ENCODE results near the gene TTLL3.

Gene TTLL3

GRCh38 chr3:9837701-9838582 is 27.9 kb downstream of the TTLL3 start:
- H2BK12ac ChIP-seq (ENCODE audit: low read length): no peak overlapping the region
- no peak overlapping the region for H4K91ac ChIP-seq (ENCODE audit: low read depth, low read length)
- no peak overlapping the region for H3K23ac ChIP-seq (ENCODE audit: low read length)
- H3K14ac ChIP-seq (ENCODE audit: low read length): no peak overlapping the region
- no peaks in the 10 kb centered on the region for H3K79me2 ChIP-seq (ENCODE audit: control insufficient read depth, insufficient read depth, low read length, poor library complexity)
- H3K18ac ChIP-seq (ENCODE audit: low read length): no peak overlapping the region
- no peaks in the 10 kb centered on the region for H3K9me3 ChIP-seq (ENCODE audit: insufficient read depth, low read depth, low read length)
- H2AFZ ChIP-seq (ENCODE audit: insufficient read depth, low read length, poor library complexity): no peak overlapping the region
- H2BK5ac ChIP-seq (ENCODE audit: low read depth, low read length, poor library complexity): no peak overlapping the region
- no peak overlapping the region for H3K4me3 ChIP-seq (ENCODE audit: low read depth, low read length)
- no peaks in the 10 kb centered on the region for H3K27me3 ChIP-seq (ENCODE audit: insufficient read depth, low read length)
- H4K8ac ChIP-seq (ENCODE audit: low read depth, low read length): no peak overlapping the region
- no peak overlapping the region for H3K27ac ChIP-seq (ENCODE audit: low read depth, low read length)
- H3K4me2 ChIP-seq (ENCODE audit: low read length): no peak overlapping the region
- no peak overlapping the region for H4K12ac ChIP-seq (ENCODE audit: low read depth, low read length)
- H3K36me3 ChIP-seq (ENCODE audit: control insufficient read depth in 1 of 2, insufficient read depth in 2 of 2, low read length in 2 of 2): peaks cover 54 to 64% of the 10 kb centered on the region in 2 experiments
- no peak overlapping the region for H2BK120ac ChIP-seq (ENCODE audit: insufficient read depth, low read length, poor library complexity)
- H2AK5ac ChIP-seq (ENCODE audit: low read length): no peak overlapping the region
- no peak overlapping the region for H3K9ac ChIP-seq (ENCODE audit: low read length)
- H3K4ac ChIP-seq (ENCODE audit: low read depth, low read length): no peak overlapping the region
- peaks cover 0 to 2% of the 10 kb centered on the region in 2 experiments for H3K4me1 ChIP-seq (ENCODE audit: control insufficient read depth in 1 of 2, insufficient read depth in 2 of 2, low read length in 2 of 2)
- no peaks in the 10 kb centered on the region for H3K79me1 ChIP-seq (ENCODE audit: low read length)
- no CpG with 5 or more reads among the region's 12 CpGs for WGBS (ENCODE audit: extremely low coverage, insufficient coverage, insufficient read length)
- no peak for DNase-seq

GRCh38 chr3:9838856-9839255 is 28.8 kb downstream of the TTLL3 start:
- no peak for DNase-seq
- Histone ChIP-seq H3K9me3 (ENCODE audit: insufficient read depth, low read depth, low read length) (no peaks in the 10 kb centered on the region), H3K27me3 (ENCODE audit: insufficient read depth, low read length) (no peaks in the 10 kb centered on the region), H4K12ac (ENCODE audit: low read depth, low read length) (no peak overlapping the region), H3K4me3 (ENCODE audit: low read depth, low read length) (no peak overlapping the region), H3K23ac (ENCODE audit: low read length) (no peak overlapping the region), H2AK5ac (ENCODE audit: low read length) (no peak overlapping the region), H3K27ac (ENCODE audit: low read depth, low read length) (no peak overlapping the region), H4K8ac (ENCODE audit: low read depth, low read length) (no peak overlapping the region), H3K18ac (ENCODE audit: low read length) (no peak overlapping the region), H2BK5ac (ENCODE audit: low read depth, low read length, poor library complexity) (no peak overlapping the region), H3K79me1 (ENCODE audit: low read length) (peaks cover 5% of the 10 kb centered on the region), H3K79me2 (ENCODE audit: control insufficient read depth, insufficient read depth, low read length, poor library complexity) (peaks cover 7% of the 10 kb centered on the region), H2BK12ac (ENCODE audit: low read length) (no peak overlapping the region), H4K91ac (ENCODE audit: low read depth, low read length) (no peak overlapping the region), H3K36me3 (ENCODE audit: control insufficient read depth in 1 of 2, insufficient read depth in 2 of 2, low read length in 2 of 2) (peaks cover 49 to 57% of the 10 kb centered on the region in 2 experiments), H3K9ac (ENCODE audit: low read length) (no peak overlapping the region), H2BK120ac (ENCODE audit: insufficient read depth, low read length, poor library complexity) (no peak overlapping the region), H3K4ac (ENCODE audit: low read depth, low read length) (no peak overlapping the region), H3K14ac (ENCODE audit: low read length) (no peak overlapping the region), H3K4me1 (ENCODE audit: control insufficient read depth in 1 of 2, insufficient read depth in 2 of 2, low read length in 2 of 2) (peaks cover 0 to 2% of the 10 kb centered on the region in 2 experiments), H3K4me2 (ENCODE audit: low read length) (no peak overlapping the region), H2AFZ (ENCODE audit: insufficient read depth, low read length, poor library complexity) (no peak overlapping the region)
- WGBS (ENCODE audit: extremely low coverage, insufficient coverage, insufficient read length): no CpG with 5 or more reads among the region's 4 CpGs

GRCh38 chr3:9841015-9841414 is 31.0 kb downstream of the TTLL3 start:
- no peak overlapping the region for H3K4ac ChIP-seq (ENCODE audit: low read depth, low read length)
- no peaks in the 10 kb centered on the region for H3K27me3 ChIP-seq (ENCODE audit: insufficient read depth, low read length)
- H3K79me1 ChIP-seq (ENCODE audit: low read length): peaks cover 9% of the 10 kb centered on the region
- no peak overlapping the region for H3K27ac ChIP-seq (ENCODE audit: low read depth, low read length)
- H2BK5ac ChIP-seq (ENCODE audit: low read depth, low read length, poor library complexity): no peak overlapping the region
- no peak overlapping the region for H3K4me3 ChIP-seq (ENCODE audit: low read depth, low read length)
- no peak overlapping the region for H3K18ac ChIP-seq (ENCODE audit: low read length)
- no peak overlapping the region for H2BK12ac ChIP-seq (ENCODE audit: low read length)
- H4K91ac ChIP-seq (ENCODE audit: low read depth, low read length): no peak overlapping the region
- no peak overlapping the region for H3K14ac ChIP-seq (ENCODE audit: low read length)
- no peak overlapping the region for H2AFZ ChIP-seq (ENCODE audit: insufficient read depth, low read length, poor library complexity)
- no peak for DNase-seq
- H3K23ac ChIP-seq (ENCODE audit: low read length): no peak overlapping the region
- H3K79me2 ChIP-seq (ENCODE audit: control insufficient read depth, insufficient read depth, low read length, poor library complexity): peaks cover 7% of the 10 kb centered on the region
- no peak overlapping the region for H3K9ac ChIP-seq (ENCODE audit: low read length)
- no peak overlapping the region for H2BK120ac ChIP-seq (ENCODE audit: insufficient read depth, low read length, poor library complexity)
- WGBS (ENCODE audit: extremely low coverage, insufficient coverage, insufficient read length): no CpG with 5 or more reads among the region's 8 CpGs
- peaks cover 32 to 41% of the 10 kb centered on the region in 2 experiments for H3K36me3 ChIP-seq (ENCODE audit: control insufficient read depth in 1 of 2, insufficient read depth in 2 of 2, low read length in 2 of 2)
- peaks cover 2 to 4% of the 10 kb centered on the region in 2 experiments for H3K4me1 ChIP-seq (ENCODE audit: control insufficient read depth in 1 of 2, insufficient read depth in 2 of 2, low read length in 2 of 2)
- H4K8ac ChIP-seq (ENCODE audit: low read depth, low read length): no peak overlapping the region
- H4K12ac ChIP-seq (ENCODE audit: low read depth, low read length): no peak overlapping the region
- H3K9me3 ChIP-seq (ENCODE audit: insufficient read depth, low read depth, low read length): no peaks in the 10 kb centered on the region
- H3K4me2 ChIP-seq (ENCODE audit: low read length): no peak overlapping the region
- H2AK5ac ChIP-seq (ENCODE audit: low read length): no peak overlapping the region

GRCh38 chr3:9843715-9844438 is 33.8 kb downstream of the TTLL3 start, which contains the start of gene RPUSD3:
TSS of gene RPUSD3 (minus strand) at chr3:9844008. CDS start at chr3:9843990, 18 bp downstream.
- peak within 1 kb of the TSS; percentile 40 for H2BK120ac ChIP-seq (ENCODE audit: insufficient read depth, low read length, poor library complexity)
- H3K4me3 ChIP-seq (ENCODE audit: low read depth, low read length): peak within 1 kb of the TSS; percentile 88
- peaks cover 20 to 28% of the 10 kb centered on the region in 2 experiments for H3K36me3 ChIP-seq (ENCODE audit: control insufficient read depth in 1 of 2, insufficient read depth in 2 of 2, low read length in 2 of 2)
- peak within 1 kb of the TSS; percentile 82 for H3K9ac ChIP-seq (ENCODE audit: low read length)
- no peaks in the 10 kb centered on the region for H3K9me3 ChIP-seq (ENCODE audit: insufficient read depth, low read depth, low read length)
- WGBS (ENCODE audit: extremely low coverage, insufficient coverage, insufficient read length): no CpG with 5 or more reads among the region's 42 CpGs
- peak within 1 kb of the TSS; percentile 52 for H3K27ac ChIP-seq (ENCODE audit: low read depth, low read length)
- no peaks in the 10 kb centered on the region for H3K27me3 ChIP-seq (ENCODE audit: insufficient read depth, low read length)
- H3K23ac ChIP-seq (ENCODE audit: low read length): no peak within 1 kb of the TSS
- H4K12ac ChIP-seq (ENCODE audit: low read depth, low read length): peak within 1 kb of the TSS; percentile 52
- peaks cover 13% of the 10 kb centered on the region for H3K79me1 ChIP-seq (ENCODE audit: low read length)
- H3K79me2 ChIP-seq (ENCODE audit: control insufficient read depth, insufficient read depth, low read length, poor library complexity): peaks cover 7% of the 10 kb centered on the region
- H2AFZ ChIP-seq (ENCODE audit: insufficient read depth, low read length, poor library complexity): peak within 1 kb of the TSS; percentile 75
- peak; percentile 97 to 99 for DNase-seq
- H4K8ac ChIP-seq (ENCODE audit: low read depth, low read length): peak within 1 kb of the TSS; percentile 90
- H2AK5ac ChIP-seq (ENCODE audit: low read length): peak within 1 kb of the TSS; percentile 13
- peak within 1 kb of the TSS; percentile 78 for H3K14ac ChIP-seq (ENCODE audit: low read length)
- peaks cover 2 to 4% of the 10 kb centered on the region in 2 experiments for H3K4me1 ChIP-seq (ENCODE audit: control insufficient read depth in 1 of 2, insufficient read depth in 2 of 2, low read length in 2 of 2)
- H4K91ac ChIP-seq (ENCODE audit: low read depth, low read length): peak within 1 kb of the TSS; percentile 68
- H3K18ac ChIP-seq (ENCODE audit: low read length): peak within 1 kb of the TSS; percentile 43
- peak within 1 kb of the TSS; percentile 94 for H3K4me2 ChIP-seq (ENCODE audit: low read length)
- H3K4ac ChIP-seq (ENCODE audit: low read depth, low read length): peak within 1 kb of the TSS; percentile 58
- H2BK5ac ChIP-seq (ENCODE audit: low read depth, low read length, poor library complexity): peak within 1 kb of the TSS; percentile 58
- H2BK12ac ChIP-seq (ENCODE audit: low read length): no peak within 1 kb of the TSS

Data from trophoblast cell (in vitro differentiated cells and primary cell).